Measurements from ENCODE around the gene WAC. TPM values are rescaled to one million over a fixed set of nuclear protein-coding genes. Genes with fewer than 3 reads are reported as not detected.

WAC gene
- total and polyA plus RNA-seq, 10 of the 15 experiments (the other 5 are each of a cell fraction or from before 2014, with no cell fraction given) = 26.5 to 131 (median 69.4) TPM

DNA sequence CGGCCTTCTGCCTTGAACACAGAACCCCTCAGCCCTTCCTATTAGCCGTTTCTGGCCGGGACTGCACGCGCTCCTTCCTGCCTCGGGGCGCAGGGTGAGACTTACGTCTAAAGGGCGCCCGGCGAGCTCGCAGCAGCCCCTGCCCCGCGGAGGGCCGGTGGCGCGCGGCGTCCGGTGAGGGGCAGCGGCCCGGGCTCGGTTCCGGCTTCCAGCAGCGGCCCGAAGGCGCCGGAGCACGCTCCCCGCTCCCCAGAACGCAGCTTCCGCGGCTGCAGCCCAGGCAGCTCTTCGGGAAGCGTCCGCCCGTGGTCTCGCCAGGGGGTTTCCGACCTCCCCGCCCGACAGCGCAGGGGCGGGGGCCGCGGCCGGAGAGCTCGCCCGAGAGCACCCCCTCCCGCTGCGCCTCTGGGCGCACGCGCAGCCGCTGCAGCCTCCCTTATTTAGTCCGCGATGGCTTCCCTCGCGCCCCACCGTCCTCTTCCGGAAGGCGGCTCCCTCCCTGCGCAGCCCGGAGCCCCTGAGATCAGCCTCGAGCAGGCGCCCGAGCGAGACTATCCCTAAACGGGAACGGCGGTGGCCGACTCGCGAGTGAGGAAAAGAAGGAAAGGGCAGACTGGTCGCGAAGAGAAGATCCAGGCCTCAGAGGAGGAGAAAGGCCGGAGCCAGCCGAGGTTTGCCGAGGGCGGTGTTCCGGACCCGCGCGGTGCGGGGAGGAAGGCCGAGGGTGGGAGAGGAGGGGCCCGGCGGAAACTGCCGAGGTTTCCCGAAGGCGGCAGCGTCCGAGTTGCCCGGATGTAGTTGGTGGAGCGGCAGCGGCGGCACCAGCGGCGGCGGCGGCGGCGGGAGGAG is at the start of gene WAC (continued):
- TF ChIP-seq, protein P1, sequence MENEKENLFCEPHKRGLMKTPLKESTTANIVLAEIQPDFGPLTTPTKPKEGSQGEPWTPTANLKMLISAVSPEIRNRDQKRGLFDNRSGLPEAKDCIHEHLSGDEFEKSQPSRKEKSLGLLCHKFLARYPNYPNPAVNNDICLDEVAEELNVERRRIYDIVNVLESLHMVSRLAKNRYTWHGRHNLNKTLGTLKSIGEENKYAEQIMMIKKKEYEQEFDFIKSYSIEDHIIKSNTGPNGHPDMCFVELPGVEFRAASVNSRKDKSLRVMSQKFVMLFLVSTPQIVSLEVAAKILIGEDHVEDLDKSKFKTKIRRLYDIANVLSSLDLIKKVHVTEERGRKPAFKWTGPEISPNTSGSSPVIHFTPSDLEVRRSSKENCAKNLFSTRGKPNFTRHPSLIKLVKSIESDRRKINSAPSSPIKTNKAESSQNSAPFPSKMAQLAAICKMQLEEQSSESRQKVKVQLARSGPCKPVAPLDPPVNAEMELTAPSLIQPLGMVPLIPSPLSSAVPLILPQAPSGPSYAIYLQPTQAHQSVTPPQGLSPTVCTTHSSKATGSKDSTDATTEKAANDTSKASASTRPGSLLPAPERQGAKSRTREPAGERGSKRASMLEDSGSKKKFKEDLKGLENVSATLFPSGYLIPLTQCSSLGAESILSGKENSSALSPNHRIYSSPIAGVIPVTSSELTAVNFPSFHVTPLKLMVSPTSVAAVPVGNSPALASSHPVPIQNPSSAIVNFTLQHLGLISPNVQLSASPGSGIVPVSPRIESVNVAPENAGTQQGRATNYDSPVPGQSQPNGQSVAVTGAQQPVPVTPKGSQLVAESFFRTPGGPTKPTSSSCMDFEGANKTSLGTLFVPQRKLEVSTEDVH (IDR thresholded peaks at IDR 0.05; ENCODE audit: low read depth, partially characterized antibody) = peak; percentile 53
- TF ChIP-seq POU2F2 (IDR thresholded peaks at IDR 0.05; ENCODE audit: borderline replicate concordance, low read depth, low read length) = no peak
- TF ChIP-seq CBFB (IDR thresholded peaks at IDR 0.05; ENCODE audit: low read depth) = peak; percentile 68; the same call in 1 of the 2 replicates
- no peak for TF ChIP-seq WRNIP1 (IDR thresholded peaks at IDR 0.05; ENCODE audit: borderline replicate concordance, low read depth, low read length)
- no peak for TF ChIP-seq TARDBP (IDR thresholded peaks at IDR 0.05; ENCODE audit: borderline replicate concordance)
- TF ChIP-seq PBX3 (IDR thresholded peaks at IDR 0.05; ENCODE audit: insufficient replicate concordance, low read depth, low read length) = no peak
- TF ChIP-seq BRCA1 (IDR thresholded peaks at IDR 0.05; ENCODE audit: low read depth, low read length) = no peak
- TF ChIP-seq ZBTB33 (IDR thresholded peaks at IDR 0.05) = no peak
- no peak for TF ChIP-seq RFX5 (IDR thresholded peaks at IDR 0.05; ENCODE audit: low read depth, low read length)
- TF ChIP-seq ZNF274 (IDR thresholded peaks at IDR 0.05; ENCODE audit: insufficient read depth, insufficient read length) = no peak
- TF ChIP-seq PAX8 (IDR thresholded peaks at IDR 0.05) = no peak
- TF ChIP-seq, protein P2, sequence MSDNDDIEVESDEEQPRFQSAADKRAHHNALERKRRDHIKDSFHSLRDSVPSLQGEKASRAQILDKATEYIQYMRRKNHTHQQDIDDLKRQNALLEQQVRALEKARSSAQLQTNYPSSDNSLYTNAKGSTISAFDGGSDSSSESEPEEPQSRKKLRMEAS (IDR thresholded peaks at IDR 0.05; ENCODE audit: low read depth, low read length) = peak; percentile 68; the same call in 1 of the 2 replicates
- peak; percentile 85 for TF ChIP-seq NRF1 (conservative IDR thresholded peaks at IDR 0.05; ENCODE audit: low read depth, low read length)
- TF ChIP-seq, protein P3, sequence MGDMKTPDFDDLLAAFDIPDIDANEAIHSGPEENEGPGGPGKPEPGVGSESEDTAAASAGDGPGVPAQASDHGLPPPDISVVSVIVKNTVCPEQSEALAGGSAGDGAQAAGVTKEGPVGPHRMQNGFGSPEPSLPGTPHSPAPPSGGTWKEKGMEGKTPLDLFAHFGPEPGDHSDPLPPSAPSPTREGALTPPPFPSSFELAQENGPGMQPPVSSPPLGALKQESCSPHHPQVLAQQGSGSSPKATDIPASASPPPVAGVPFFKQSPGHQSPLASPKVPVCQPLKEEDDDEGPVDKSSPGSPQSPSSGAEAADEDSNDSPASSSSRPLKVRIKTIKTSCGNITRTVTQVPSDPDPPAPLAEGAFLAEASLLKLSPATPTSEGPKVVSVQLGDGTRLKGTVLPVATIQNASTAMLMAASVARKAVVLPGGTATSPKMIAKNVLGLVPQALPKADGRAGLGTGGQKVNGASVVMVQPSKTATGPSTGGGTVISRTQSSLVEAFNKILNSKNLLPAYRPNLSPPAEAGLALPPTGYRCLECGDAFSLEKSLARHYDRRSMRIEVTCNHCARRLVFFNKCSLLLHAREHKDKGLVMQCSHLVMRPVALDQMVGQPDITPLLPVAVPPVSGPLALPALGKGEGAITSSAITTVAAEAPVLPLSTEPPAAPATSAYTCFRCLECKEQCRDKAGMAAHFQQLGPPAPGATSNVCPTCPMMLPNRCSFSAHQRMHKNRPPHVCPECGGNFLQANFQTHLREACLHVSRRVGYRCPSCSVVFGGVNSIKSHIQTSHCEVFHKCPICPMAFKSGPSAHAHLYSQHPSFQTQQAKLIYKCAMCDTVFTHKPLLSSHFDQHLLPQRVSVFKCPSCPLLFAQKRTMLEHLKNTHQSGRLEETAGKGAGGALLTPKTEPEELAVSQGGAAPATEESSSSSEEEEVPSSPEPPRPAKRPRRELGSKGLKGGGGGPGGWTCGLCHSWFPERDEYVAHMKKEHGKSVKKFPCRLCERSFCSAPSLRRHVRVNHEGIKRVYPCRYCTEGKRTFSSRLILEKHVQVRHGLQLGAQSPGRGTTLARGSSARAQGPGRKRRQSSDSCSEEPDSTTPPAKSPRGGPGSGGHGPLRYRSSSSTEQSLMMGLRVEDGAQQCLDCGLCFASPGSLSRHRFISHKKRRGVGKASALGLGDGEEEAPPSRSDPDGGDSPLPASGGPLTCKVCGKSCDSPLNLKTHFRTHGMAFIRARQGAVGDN (IDR thresholded peaks at IDR 0.05) = peak; percentile 91
- TF ChIP-seq ESRRA (IDR thresholded peaks at IDR 0.05; ENCODE audit: low read length) = no peak
- peak; percentile 75; the same call in 1 of the 2 replicates for TF ChIP-seq RB1 (IDR thresholded peaks at IDR 0.05; ENCODE audit: borderline replicate concordance)
- TF ChIP-seq NBN (IDR thresholded peaks at IDR 0.05) = peak; percentile 97
- TF ChIP-seq TBL1XR1 (IDR thresholded peaks at IDR 0.05; ENCODE audit: low read depth, low read length) = peak; percentile 61
- no peak for TF ChIP-seq MYB (IDR thresholded peaks at IDR 0.05; ENCODE audit: borderline replicate concordance, low read depth, low read length)
- TF ChIP-seq PML (IDR thresholded peaks at IDR 0.05; ENCODE audit: low read length) = peak; percentile 96
